ENCODE data around the gene SYNGAP1.
"Not testable (repeated sequence)": the region's sequence is repeated elsewhere in the genome, so short reads cannot be mapped to it uniquely, and the experiment has no call there.

The SYNGAP1 gene

DNA sequence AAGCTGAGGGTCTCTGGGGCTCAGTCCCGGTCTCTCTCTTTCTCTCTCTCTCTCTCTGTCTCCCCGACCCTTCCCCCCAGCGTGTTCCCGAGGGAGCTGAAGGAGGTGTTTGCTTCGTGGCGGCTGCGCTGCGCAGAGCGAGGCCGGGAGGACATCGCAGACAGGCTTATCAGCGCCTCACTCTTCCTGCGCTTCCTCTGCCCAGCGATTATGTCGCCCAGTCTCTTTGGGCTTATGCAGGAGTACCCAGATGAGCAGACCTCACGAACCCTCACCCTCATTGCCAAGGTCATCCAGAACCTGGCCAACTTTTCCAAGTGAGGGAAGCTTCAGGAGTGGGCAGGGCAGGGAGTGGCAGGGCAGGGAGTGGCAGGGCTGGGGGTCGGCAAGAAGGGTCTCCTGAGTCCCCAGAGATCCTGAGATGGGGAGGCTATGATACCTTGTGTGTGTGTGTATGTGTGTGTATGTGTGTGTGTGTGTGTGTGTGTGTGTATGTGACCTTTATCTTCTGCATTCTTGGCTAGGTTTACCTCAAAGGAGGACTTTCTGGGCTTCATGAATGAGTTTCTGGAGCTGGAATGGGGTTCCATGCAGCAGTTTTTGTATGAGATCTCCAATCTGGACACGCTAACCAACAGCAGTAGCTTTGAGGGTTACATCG, 20.9 kb downstream of the SYNGAP1 start:
- DNase-seq = no peak

DNA sequence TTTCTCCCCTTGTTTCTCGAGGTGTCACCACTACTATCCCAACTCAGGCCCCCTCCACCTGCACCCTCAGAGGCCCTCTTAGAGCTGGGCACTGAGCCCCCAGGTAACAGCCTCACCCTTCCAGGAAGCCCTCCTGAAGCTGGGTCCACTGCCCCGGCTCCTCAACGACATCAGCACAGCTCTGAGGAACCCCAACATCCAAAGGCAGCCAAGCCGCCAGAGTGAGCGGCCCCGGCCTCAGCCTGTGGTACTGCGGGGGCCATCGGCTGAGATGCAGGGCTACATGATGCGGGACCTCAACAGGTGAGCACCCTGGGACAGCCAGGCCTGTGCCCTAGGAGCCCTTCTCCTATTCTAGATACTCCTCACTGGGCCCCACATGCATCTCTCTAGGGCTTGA, 21.6 kb downstream of the SYNGAP1 start:
- DNase-seq = no peak

DNA sequence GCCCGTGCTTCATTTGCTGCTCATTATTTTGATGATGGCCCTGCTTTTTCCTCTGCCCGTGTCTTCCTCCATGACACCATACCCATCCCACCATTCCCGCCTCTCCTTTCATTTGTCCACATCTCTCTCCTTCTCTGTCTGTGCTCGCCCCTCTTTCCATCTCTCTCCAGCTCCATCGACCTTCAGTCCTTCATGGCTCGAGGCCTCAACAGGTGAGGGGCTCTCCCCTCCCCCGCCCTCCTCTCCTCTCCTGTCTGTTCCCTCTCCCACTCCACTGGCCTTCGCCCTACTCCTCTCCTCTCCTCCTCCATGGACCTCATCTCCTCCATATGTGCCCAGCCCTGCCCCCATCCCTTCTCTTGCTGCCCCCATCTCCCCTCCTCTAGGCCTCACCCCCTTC, 22.4 kb downstream of the SYNGAP1 start:
- DNase-seq = no peak

DNA sequence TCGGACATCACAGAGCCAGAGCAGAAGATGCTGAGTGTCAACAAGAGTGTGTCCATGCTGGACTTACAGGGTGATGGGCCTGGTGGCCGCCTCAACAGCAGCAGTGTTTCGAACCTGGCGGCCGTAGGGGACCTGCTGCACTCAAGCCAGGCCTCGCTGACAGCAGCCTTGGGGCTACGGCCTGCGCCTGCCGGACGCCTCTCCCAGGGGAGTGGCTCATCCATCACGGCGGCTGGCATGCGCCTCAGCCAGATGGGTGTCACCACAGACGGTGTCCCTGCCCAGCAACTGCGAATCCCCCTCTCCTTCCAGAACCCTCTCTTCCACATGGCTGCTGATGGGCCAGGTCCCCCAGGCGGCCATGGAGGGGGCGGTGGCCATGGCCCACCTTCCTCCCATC, 23.2 kb downstream of the SYNGAP1 start:
- no peak for DNase-seq

DNA sequence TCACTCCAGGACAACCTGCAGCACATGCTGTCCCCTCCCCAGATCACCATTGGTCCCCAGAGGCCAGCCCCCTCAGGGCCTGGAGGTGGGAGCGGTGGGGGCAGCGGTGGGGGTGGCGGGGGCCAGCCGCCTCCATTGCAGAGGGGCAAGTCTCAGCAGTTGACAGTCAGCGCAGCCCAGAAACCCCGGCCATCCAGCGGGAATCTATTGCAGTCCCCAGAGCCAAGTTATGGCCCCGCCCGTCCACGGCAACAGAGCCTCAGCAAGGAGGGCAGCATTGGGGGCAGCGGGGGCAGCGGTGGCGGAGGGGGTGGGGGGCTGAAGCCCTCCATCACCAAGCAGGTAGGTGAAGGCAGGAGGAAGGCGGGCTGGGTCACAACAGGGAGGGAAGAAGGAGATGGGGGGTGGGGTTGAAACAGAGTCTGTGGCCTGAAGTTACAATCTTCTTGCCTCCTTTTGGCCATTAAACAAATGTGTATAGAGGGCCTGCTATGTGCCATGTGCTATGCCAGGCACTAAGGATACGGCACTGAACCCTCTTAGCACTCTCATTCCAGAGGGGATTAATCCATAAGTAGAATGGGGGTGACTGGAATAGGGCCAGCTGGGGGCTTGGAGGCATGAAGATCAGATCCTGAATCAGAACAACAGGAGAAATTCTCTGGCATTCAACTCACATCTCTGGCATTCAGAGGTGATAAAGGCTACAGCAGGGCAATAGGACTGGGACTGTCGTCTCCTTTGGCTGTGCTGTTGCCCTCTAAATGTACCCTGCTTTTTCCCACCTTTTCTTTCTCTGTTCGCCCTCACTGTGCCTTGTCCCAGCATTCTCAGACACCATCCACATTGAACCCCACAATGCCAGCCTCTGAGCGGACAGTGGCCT, 24.0 kb downstream of the SYNGAP1 start:
- no peak for DNase-seq

DNA sequence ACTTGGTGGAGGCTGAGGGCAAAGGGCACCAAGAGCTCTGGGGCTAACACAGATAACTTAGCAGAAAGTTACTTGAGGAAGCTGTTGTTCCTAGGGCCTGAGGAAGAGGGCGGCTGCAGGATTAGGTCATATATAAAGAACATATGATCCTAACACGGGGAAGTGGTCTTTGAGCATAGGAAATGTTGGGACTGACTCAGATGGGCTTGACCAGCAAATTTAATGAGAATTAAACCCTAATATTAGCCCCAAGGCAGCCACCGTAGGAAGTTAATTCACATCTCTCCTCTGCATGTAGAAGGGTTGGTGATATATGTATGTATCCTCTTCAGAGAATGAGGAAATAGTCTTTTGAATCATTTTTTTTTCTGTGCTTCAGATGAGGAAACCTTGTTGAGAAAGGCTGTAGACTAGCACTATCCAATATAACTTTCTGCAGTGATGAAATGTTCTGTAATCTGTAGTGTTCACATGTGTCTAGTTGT, 25.3 kb downstream of the SYNGAP1 start:
- no peak for DNase-seq

DNA sequence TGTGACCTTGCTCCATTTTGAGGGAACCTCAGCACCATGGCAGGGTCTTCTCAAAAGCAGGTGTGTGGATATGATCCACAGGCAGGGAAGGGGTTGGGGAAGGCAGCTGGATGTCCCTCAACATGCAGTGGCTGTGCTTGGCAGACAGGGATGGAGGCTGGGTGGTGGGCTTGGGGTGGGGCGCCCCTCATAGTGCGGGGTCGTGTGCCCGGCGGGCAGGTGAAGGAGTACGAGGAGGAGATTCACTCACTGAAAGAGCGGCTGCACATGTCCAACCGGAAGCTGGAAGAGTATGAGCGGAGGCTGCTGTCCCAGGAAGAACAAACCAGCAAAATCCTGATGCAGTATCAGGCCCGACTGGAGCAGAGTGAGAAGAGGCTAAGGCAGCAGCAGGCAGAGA, 26.5 kb downstream of the SYNGAP1 start:
- no peak for DNase-seq

DNA sequence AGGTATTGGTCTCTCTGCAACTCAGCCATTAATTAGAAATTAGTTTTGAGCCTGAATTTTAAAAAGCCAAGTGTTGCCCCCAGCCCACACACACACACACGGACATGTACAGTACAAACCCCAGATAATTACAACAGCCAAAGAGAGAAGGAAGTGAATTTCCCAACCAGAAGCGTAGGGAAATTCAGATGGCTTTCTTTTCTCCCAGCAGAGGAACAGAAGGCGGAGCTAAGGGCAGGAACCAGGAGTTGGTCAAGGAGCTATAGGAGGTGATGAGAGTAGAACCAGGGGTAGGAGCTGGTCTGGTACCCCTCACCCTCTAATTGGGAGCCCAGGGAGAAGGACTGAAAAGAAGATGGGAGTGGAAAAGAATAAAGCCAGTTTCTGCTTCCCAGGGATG, 30.6 kb downstream of the SYNGAP1 start:
- no peak for DNase-seq

DNA sequence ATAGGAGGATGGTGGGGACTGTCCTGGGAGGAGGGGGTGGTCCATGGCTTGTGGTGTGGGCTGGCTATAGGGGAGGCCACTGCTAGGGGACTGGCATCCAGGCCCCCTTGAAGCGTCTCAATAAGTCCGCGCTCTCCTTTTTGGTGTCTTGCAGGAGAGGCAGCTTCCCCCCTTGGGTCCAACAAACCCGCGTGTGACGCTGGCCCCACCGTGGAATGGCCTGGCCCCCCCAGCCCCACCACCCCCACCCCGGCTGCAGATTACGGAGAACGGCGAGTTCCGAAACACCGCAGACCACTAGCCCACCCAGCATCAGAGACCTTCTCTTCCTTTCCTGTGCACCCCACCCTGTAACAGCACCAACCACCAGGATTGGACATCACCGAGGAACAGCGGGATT, 31.7 kb downstream of the SYNGAP1 start:
- no peak for DNase-seq

DNA sequence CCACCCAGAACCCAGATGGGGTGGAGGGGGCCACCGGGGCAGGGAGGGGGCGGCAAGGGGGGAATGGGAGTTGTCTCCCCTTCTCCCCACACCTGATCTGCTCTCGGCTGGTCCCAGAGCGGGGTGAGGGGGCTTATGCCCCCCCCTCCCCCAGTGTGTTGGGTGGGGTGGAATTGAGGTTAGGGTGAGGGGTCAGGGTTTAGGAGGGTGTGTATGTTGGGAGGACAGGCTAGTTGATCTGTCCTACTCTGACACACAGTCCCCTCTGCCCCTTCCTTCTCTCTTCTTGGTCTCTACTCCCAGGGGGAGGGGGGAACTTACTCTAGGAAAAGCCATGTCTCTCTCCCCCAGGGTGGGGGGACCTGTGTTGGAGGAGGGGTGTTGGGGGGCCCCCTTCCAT, 32.6 kb downstream of the SYNGAP1 start:
- DNase-seq = no peak

DNA sequence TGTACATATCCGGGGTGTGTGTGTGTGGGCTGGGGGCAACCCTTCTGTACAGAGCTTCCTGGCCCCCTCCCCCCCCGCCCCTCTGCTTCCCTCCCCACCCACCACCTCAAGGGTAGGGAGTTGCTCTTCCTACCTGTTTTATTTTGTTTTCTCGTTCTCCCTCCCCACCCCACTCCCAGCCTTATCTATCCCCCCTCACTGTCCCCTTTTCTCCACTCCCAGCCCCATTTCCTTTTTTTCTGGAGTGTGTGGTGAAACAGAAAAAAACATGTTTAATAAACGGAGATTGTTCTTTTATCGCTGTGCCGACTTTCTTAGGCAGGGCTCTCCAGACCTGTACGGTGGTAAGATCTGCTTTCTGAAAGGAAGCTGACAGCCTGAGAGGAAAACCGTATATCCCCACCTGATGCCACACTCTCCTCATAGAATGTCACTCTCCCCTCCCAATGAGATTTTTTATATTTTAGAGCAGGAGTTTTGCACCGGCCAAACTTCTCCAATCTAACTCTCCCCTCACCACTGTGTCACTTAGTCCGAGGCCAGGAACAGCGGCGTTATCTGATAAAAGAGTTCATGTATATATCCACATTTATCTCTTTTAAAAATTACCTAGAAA, 33.6 kb downstream of the SYNGAP1 start:
- no peak for DNase-seq

DNA sequence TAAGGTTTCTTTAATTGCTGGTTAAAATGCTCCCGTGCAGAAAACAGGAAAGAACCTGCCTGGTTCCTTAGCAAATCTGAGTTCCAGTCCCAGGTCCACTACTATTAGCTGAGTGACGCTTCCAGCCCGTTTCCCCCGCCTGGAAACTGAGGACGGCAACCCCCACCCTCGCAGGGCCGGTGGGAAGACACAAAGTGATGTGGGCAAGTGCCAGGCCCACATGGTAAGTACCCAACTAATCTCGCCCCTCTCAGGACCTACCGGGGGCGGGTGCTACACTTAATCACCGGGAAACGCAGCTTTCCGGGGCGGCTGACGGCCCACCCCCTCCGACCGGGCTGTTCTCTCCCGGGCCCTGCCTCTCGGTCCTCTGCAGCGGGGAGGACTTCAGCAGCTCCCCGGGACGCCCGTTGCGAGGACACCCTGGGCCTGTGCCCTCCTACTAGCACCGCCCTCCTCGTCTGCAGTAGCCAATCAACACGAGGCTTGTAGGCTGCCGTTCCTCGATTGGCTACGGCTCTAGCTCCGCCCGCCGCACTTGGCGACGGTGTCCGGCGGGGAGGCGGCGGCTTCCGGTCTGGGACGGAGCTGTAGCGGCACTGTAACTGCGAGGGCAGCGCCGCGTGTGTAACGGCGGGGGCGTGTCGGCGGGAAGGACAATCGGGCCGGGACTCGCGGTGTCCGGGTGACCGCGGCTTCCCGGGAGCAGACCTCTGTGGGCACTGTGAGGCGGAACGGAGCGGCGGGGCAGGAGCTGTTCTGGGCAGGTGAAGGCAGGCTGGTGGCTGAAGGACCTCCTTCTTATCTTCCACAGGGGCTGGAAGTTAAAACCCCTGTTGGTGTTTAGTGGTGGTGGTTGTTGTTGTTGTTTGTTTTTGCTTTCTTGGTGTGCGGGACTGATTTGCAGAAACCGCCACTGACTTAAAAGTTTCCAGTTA, 34.4 kb downstream of the SYNGAP1 start, which contains the start of gene ZBTB9:
Gene ZBTB9, plus strand, starts transcription at position 568 of the 938 bp plus-strand sequence. CDS start 525 bp downstream, outside the sequence.
- DNase-seq = peak; percentile 90

DNA sequence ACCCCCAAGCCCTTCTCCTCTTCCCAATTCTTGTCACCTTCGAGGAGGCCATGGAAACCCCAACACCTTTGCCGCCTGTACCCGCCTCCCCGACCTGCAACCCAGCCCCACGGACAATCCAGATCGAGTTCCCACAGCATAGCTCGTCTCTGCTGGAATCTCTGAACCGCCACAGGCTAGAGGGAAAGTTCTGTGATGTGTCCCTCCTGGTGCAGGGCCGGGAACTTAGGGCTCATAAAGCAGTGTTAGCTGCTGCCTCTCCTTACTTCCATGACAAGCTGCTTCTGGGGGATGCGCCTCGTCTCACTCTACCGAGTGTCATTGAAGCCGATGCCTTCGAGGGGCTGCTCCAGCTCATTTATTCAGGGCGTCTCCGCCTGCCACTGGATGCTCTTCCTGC, 35.2 kb downstream of the SYNGAP1 start:
- DNase-seq = no peak

DNA sequence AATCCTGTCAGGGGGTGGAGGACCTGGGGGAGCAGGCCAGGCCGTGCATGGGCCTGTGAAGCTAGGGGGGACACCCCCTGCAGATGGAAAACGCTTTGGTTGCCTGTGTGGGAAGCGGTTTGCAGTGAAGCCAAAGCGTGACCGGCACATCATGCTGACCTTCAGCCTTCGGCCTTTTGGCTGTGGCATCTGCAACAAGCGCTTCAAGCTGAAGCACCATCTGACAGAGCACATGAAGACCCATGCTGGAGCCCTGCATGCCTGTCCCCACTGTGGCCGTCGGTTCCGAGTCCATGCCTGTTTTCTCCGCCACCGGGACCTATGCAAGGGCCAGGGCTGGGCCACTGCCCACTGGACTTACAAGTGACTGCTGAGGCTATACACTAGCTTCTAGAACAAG, 36.3 kb downstream of the SYNGAP1 start:
- DNase-seq = no peak

DNA sequence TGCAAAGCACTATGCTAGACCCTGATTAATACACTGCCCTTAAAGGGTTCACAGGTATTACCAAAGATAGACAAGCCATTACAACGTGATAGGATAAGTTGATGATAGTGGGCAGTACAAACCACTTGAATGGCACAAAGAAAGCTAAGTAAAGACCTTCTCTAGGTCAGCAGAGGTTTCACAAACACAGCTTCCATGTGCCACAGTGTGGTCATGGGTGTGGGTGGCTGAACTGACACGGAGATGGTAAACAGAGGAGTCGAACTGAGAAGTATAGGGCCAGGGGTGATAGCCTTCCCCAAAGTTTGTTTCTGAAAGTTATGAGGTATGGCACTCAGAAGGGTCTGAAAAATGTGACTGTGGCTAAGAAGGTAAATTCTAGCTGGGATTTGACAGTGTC, 38.8 kb downstream of the SYNGAP1 start:
- no peak for DNase-seq

DNA sequence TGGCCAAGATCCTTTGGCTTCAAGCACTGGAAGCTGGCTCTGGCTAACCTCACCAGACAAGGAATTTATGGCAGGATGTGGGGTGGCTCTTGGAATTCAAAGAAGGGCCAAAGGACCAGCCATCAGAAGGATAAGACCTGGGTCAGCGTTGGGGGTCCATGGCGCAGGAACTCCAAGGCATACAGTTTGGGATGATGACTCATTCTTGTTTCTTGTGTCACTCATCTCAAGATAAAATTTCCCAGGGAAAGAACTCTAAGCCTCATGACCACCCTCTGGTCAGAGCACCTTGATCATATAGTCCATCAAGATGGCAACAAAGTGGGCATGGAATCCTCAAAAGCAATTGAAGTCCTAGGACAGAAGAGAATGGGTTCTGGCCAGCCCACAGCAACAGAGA, 39.4 kb downstream of the SYNGAP1 start:
- DNase-seq = no peak

DNA sequence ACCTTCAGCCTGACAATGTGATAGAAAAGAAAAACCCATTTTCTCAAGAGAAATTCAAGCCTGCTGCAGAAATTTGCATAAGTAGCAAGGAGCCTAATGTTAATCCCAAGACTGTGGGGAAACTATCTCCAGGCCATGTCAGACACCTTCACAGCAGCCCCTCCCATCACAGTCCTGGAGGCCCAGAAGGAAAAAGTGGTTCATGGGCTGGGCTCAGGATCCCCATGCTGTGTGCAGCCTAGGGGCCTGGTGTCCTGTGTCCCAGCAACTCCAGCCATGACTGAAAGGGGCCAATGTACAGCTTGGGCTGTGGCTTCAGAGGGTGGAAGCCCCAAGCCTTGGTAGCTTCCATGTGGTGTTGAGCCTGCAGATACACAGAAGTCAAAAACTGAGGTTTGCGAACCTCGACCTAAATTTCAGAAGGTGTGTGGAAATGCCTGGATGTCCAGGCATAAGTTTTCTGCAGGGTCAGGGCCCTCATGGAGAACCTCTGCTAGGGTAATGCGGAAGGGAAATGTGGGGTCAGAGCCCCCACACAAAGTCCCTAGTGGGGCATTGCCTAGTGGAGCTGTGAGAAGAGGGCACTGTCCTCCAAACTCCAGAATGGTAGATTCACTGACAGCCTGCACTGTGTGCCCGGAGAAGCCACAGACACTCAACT, 46.3 kb downstream of the SYNGAP1 start:
- no peak for DNase-seq

DNA sequence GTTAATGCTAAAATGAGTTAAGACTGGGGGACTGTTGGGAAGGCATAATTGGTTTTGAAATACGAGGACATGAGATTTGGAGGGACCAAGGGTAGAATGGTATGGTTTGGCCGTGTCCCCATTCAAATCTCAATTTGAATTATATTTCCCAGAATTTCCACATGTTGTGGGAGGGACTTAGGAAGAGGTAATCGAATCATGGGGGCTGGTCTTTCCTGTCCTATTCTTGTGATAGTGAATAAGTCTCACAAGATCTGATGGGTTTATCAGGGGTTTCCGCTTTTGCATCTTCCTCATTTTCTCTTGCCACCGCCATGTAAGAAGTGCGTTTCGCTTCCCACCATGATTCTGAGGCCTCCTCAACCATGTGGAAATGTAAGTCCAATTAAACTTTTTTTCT, 47.2 kb downstream of the SYNGAP1 start:
- no peak for DNase-seq

DNA sequence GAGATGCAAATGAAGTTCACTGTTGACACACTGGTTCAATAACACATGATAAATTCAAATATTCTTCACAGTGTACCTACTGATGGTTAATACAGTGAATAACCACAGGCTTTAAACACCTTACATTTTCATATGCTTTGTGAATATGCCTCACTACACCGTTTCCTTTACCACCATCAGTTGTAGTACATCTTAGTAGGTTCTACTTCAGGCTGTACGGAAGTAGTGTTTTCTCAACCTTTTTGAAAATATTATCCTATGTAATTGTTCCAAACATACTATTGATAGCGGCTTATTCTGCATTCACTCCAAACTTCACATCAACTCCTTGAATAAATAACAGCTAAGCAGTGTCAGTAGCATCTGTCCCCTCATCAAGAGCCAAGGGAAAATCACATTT, 49.8 kb downstream of the SYNGAP1 start:
- DNase-seq = no peak

DNA sequence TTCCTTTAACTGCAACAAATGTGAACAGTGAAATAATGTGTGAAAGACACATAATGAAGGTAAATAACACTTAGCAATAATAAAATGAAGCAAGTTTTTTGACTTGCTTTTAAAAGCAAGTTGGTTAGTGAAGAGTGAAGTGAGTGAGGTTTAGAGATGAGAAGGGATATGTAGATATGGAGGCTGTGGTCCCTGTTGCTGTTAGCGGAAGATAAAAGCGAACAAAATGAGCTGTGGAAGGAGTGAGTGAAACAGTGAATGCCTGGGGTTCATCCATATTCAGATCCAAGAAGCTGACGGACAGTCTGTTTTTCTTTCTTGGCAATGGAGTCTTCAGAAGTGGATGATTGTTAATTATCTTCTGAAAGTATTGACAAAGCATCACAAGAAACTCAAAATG, 58.0 kb downstream of the SYNGAP1 start:
- DNase-seq = no peak

DNA sequence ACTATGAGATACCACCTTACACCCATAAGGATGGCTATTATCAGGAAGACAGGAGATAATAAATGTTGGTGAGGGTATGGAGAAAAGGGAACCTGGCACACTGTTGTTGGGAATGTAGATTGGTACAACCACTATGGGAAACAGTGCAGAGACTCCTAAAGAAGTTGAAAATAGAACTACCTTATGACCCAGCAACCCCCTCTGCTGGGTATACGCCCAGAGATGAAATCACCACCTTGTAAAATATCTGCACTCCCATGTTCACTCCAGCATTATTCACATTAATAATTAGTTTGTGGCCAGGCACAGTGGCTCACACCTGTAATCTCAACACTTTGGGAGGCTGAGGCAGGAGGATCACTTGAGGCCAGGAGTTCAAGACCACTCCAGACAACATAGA, 61.3 kb downstream of the SYNGAP1 start:
- no peak for DNase-seq

DNA sequence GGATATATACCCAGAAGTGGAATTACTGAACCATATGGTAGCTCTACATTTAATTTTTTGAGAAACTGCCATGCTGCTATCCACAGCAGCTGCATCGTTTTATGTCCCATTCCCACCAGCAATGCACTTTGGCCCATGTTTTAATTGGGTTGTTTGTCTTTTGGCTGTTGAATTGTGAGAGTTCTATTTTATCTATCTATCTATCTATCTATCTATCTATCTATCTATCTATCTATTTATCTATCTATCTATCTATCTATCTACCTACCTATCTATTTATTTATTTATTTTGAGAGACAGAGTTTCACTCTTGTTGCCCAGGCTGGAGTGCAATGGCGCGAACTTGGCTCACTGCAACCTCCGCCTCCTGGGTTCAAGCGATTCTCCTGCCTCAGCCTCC, 62.8 kb downstream of the SYNGAP1 start:
- DNase-seq = not testable (repeated sequence)

Measured in NCI-H1092 (cell line).